HG03439 (cell line): ENCODE data around the gene VMP1.

Source experiments
- ATAC-seq: cut with Tn5 transposase; IDR thresholded peaks from one replicate; pipeline ENCODE4 v1.9.1; 2021; ENCODE audit warnings: mild to moderate bottlenecking, moderate library complexity; ENCODE audit not compliant: unreplicated experiment

VMP1 gene

DNA sequence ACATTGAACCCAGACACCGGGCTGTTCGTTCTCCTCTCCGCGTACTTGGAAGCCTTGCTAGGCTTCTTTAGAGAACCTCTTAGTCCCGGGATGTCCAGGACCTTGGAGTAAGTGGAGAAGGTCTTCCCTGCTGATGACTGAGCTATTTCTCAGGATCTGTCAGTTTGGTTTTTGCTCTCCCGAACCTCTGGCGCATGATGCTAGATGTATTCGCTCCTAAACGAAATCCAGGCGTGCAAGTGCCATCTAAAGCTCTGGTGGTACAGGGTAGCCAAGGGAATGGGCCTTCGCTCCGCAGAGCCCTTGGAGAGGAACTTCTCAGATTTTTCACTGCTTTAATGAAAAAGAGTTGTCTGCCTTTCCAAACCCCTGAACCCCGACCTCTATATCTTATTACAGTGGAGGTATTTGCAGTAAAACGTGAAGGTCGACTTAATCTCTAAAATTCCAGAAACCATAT, 547 bp downstream of the VMP1 start:
- peak; percentile 1 for ATAC-seq

DNA sequence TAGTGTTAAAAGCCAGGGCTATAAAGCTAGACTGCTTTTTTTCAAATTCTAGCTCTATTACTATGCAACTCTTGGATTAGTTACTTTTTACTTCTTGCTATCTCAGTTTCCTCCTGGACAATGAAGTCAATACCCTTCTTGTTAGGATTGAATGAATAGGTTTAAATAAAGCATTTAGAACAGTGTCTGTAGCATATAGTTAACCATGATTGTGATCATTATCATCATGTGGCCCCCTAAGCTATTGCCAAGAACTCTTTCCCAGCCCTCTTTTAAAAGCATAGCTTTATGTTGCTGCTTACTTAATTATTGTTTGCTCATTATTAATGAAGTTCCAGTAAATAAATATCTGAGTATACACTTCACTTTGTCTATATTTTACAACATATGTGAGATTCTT, 4.5 kb downstream of the VMP1 start:
- no peak for ATAC-seq

DNA sequence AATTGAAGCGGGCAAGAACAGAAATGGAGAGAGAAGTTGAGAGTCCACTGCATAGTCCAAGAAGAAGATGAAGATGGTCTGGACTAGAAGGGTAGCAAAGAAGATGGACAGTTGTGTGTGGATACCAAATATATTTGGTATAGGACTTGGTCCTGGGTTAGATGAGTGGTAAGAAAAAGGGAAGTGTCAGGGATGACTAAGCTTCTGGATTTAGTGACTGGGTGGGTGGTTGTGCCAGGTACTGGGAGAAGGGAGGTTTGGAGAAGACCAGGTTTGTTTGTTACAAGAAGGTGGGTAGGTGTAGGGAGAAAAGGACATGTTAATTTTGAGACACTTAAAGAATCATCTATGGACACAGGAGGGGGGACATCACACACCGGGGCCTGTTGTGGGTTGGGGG, 5.4 kb downstream of the VMP1 start:
- no peak for ATAC-seq

DNA sequence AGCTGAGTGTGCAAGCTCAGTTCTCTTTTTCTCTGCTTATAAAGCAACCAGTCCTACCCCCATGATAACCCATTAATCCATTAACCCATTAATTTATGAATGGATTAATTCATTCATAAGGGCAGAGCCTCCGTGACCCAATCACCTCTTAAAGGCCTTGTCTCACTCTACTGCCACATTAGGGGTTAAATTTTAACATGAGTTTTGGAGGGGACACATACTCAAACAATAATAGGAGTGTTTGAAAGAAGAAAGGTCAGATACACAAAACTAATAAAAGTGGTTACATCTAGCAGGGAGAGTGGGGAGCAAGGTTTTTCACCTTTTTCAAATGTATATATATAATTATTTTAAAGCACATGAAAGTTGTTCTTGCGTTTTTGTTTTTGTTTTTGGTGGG, 6.8 kb downstream of the VMP1 start:
- no peak for ATAC-seq

DNA sequence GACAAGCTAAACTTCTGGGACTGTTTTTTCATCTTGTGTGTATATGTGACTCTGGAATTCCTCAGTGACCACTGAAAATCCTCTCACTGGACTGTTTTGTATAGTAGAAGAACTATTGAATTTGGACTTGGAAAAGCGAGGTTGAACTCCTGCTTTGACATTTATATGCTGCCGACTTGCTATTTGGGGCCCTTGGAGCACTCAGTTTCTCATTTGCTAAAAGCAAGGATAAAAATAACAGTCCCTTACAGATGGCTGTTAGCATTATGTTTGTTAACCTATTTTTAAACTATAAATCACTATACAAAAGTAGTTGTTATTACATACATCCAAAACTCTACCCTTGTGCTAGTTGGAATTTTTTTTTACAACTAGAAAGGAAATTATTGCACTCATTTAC, 9.0 kb downstream of the VMP1 start:
- ATAC-seq: no peak

DNA sequence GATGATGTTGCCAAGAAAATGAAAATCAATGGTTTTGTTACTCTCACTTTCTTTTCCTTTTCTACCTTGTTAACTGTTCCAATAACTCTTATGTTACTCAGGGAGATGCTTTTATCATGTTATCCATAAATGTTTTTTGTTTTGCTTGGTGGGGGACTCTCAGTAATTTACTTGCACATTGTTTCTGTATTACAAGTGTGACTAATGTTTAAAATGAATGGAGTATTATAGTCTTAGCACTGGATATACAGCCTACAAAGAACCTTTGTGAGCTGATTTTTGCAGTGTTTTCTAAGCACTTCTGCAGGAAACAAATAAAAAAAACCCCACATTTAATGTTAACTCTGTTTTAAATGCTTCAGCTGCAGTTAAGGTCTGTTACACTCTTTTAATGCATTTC, 12.1 kb downstream of the VMP1 start:
- no peak for ATAC-seq

DNA sequence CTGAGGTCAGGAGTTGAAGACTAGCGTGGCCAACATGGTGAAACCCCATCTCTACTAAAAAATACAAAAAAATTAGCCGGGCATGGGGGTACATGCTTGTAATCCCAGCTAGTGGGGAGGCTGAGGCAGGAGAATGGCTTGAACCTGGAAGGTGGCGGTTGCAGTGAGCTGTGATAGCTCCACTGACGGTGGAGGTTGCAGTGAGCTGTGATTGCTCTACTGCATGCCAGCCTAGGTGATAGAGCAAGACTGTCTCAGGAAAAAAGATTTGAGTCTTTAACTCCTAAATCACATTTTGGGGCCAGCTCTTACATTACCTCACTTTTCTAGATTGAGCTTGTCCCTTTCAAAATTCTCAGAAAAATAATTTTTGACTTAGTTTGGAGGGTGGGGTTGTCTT, 15.2 kb downstream of the VMP1 start:
- ATAC-seq: no peak

DNA sequence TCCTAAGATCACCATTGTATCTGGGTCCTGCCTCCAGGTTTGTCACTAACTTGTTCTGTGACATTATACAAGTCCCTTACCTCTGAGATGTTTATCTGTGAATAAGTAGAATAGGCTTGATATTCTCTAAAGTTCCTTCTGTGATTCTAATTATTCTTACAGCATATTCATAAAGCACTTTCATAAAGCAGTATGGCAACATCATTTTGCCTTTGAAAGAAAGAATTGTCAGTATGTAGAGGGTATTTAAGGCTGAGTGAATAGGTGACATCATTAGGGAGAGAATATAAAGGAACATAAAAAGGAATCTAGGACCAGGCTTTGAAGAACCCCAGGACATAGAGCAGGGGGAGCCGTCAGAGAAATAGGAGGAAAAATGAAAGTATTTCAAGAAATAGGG, 15.6 kb downstream of the VMP1 start:
- no peak for ATAC-seq

DNA sequence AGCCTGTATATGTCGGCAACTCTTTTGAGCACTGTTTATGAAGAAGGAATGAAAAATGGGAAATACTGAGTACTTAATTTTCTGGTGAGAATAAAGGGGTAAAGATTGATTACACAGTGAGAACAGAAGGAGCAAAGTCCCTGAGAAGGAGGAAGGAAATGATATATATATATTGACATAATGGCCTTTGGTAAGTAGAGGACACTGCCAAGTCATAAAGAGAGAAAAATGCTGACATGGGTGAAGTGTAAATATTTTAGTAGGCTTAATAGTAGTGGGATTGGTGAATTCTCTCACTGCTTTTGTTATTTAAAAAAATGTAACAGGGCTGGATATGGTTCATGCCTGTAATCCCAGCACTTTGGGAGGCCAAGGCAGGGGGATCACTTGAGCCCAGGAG, 16.2 kb downstream of the VMP1 start:
- no peak for ATAC-seq

DNA sequence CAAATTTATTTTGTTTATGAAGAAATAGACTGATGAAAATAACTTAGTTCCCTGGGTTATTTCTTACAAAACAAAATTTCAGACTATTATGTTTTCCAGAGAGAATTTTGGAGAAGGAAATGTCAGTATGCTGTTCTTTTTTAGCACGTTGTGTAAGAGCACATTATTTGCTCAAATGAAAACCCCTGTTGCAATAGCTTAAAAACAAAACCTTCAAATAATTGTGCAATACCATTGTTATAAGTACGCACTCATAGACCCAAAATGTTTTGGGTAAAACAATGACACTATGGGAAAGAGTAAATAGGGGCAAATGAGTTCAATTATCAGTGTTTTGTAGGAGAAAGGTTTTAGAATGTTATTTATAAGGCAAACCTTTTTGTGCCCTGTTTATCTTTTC, 18.2 kb downstream of the VMP1 start:
- ATAC-seq: no peak

DNA sequence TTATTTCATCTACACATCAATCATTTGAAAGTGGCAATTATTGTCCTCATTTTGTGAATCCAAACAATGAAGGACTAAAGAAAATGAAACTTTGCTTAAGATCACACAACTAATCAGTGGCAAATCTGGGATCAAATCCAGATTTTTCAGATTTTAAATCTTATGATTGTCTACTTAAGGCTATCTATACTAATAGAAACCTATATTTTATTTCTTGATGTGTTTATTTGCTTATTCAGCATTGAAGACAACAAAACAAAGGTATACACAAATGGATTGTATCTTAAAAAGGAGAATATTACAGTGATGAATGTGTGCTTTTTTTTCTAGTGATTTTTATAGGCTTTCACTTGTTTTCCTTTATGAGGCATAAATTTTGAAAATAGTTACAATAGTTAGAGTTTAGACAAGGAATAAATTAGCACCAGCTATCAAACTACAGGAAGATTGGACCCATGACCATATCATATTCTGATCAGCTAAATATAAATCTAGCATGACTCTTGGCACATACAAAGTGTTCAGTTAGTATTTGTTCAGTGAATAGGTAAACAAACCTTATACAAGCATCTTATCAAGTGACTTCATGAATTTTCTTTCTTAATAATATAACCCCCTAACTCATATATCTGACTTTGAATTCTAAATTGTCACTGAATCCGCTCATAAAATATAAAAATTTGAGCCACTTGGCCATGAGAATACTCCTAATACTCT, 20.5 kb downstream of the VMP1 start:
- ATAC-seq: no peak

DNA sequence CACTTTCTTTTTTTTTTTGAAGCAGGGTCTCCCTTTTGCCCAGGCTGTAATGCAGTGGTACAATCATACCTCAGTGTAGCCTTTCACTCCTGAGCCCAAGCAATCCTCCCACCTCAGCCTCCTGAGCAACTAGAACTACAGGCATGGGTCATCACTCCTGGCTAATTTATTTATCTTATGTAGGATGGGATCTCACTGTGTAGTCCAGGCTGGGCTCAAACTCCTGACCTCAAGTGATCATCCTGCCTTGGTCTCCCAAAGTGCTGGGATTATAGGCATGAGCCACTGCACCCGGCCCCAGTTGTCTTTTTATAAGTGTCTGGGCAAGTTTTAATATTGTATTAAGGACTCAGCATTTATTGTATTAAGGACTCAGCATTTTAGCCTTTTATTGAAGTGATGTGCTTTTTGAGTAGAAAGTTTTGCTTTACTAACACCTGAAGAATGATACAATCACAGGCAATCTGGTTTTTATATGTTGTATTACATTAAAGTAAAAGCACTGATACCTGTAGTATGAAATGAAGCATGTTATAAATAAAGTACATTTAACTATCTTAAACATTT, 22.9 kb downstream of the VMP1 start:
- no peak for ATAC-seq

DNA sequence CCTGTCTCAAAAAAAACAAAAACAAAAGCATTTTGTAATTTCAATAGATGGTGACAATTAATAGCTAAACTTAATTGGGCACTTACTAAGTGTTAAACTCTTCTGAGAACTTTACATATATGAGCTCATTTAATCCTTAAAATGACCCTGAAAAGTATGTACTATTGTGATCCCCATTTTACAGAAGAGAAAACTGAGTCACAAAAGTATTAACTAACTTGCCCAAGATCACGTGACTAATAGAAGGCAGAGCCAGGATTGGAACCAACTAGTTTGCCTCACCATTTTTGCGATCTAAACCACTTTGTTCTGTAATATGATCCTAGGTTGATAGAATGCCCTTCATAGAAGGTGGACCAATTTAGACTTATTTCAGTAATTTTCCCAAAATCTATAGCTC, 26.2 kb downstream of the VMP1 start:
- ATAC-seq: no peak

DNA sequence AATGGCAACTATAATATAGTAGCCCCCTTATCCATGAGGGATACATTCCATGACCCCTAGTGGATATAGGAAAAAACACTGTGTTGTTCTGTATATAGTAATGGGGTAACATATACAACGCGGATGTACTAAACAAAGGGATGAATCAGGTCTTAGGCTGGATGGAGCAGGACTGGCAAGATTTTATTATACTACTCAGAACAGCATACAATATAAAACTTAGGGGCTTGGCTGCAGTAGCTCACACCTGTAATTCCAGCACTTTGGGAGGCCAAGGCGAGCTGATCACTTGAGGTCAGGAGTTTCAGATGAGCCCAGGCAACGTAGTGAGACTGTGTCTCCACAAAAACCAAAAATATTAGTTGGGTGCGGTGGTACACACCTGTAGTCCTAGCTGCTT, 26.8 kb downstream of the VMP1 start:
- no peak for ATAC-seq

DNA sequence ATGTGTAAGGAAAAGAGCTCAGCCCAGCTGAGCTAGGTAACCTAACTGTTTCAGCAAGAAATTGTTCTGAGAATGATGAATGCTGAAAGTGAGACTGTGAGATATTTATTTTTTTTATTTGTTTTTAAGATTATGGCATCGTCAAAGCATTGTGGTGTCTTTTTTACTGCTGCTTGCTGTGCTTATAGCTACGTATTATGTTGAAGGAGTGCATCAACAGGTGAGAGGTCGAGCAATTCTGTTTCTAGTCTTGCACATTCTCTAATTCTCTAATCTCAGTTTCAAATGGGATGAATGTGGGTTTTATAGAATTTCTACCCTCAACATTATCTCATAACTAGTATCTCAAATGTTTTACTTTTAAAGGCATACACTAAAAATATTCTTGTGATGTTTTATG, 29.9 kb downstream of the VMP1 start:
- no peak for ATAC-seq

DNA sequence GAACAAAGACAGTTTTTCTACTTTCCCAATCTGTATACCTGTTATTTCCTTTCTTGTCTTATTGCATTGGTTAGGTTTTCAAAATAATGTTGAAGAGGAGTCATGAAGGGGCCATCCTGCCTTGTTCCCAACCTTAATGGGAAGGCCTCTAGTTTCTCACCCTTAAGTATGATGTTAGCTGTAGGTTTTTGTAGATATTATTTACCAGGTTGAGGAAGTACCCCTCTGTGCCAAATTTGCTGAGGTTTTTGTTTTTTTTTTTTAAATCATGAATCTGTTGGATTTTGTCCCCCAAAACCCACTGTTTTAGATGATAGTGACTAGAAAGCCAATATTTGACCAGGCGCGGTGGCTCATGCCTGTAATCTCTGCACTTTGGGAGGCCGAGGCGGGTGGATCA, 36.4 kb downstream of the VMP1 start:
- no peak for ATAC-seq

DNA sequence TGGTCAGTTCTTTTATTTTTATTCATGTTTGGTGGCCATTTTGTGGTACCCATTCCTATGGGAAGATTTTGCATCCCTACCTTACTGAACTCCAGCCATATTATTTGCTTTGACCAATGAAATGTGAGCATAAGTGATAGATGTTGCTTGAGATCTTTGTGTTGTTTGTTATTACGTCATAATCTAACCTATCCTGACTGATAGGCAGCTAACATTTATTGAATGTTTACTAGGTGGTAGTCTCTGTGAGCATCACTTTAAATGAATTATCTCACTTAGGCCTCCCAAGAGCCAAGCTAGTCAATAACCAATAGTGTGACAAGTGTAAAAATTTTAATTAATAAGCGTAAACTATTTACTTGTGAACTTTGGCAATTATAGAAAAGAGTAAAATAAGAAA, 37.6 kb downstream of the VMP1 start:
- ATAC-seq: no peak

DNA sequence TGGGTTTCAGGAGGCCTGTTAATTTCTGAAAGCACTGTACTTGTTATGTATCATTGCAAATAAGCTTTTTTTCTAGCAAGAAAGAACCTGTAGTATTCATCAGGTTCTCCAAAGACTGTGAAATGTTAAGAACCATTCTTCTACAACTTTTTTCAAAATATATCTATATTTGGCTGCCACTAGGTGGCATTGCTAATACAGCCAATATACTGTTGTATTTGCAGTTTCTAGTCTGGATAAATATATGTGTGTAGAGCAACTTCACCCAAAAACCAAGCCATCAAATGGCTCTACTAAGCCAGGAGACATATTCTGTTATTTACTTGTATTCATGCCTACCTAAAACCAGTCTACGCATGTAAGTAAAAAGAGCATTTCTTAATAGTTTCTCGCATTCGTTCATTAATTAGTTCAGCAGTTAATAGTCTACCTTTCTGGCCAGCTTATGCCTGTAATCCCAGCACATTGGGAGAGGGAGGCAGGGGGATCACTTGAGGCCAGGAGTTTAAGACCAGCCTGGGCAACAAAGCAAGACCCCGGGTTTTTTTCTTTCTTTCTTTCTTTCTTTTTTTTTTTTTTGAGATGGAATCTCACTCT, 39.5 kb downstream of the VMP1 start:
- ATAC-seq: no peak

DNA sequence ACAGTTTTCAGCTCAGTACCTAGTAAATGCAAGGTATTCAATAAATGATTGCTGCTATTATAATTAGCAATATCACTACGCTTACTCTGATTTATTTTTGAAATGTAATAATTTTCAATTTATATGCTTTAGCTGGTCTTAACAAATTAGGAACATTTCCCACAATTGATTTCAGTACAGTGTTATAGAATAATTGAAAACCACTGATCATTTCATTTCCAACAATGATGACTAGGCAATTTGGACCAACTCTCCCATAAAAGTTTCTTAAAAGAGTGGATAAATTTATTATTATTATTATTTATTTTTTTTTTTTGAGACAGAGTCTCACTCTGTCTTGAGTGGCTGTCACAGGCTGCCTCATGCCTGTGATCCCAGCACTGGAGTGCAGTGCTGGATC, 41.1 kb downstream of the VMP1 start:
- ATAC-seq: no peak

DNA sequence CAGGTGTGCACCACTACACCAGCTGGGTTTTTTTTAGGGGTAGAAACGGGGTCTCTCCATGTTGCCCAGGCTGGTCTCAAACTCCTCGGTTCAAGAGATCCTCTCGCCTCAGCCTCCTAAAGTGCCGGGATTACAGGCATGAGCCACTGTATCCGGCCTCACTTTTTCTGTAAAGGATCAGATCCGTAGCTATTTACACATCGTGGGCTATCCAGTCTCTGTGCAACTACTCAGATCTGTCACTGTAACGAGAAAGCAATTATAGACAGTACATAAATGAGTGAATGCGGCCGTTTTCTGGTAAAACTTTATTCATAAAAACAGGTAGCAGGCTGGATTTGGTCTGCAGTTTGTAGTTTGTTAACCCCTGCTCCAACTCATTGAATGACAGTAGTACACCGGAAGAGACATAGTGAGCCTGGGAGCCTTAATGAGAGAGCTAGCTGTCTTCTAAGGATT, 44.5 kb downstream of the VMP1 start:
- ATAC-seq: peak; percentile 46

DNA sequence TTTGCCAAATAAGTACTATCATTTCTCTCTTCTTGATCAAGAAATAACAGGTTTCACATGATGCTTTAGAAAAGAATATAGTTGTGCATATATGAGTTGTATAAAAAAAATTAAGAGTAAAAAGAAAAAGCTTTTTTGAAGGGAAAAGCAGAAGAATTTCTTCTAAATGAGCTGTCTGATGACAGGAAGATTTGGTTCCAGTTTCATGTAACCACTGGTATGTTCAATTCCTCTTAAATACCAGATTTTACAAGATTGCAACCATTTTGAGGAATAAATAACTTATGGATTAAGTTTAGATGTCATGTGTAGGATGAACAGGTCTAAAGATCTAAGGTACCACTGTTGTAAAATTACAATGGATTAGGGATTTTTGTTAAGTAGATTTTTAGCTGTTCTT, 45.0 kb downstream of the VMP1 start:
- no peak for ATAC-seq

DNA sequence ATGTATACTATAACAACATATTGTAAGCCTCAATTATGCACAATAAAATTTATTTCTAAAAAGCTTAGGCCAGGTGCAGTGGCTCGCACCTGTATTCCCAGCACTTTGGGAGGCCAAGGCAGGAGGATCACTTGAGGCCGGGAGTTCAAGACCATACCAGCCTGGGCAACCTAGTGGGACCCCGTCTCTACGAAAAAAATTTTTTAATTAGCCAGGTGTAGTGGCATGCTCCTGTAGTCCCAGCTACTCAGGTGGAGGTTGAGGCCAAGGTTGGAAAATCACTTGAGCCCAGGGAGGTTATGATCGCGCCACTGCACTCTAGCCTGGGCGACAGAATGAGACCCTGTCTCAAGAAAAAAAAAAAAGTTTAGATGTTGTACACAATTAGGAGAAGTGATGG, 45.5 kb downstream of the VMP1 start:
- no peak for ATAC-seq
